Putamen (tissue), 1 donor: ENCODE measurements around the gene ARHGEF10L.

Experiments used
- DNase-seq: peaks from one replicate; pipeline ENCODE4 v3.0.0-alpha.2; 2016; ENCODE audit warnings: low spot score

The ARHGEF10L gene

DNA sequence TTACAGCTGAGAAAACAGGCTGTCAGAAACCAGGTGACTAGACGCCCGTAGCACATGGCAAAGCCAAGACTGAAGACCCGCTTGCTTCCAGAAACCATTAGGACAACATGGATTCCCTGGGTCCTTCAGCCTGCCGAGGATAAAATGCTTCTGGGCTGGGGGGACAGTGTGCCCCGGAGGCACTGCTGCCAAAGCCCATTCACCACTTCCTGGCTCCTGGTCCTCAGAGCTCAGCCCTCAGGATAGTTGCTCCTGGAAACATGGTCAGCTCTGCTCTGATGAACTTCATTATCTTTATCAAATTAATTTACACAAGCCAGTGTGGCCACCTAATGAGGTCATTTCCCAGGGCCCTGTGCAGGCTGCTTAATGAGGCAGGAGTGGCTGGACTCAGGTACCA, 174.5 kb downstream of the ARHGEF10L start:
- DNase-seq = no peak

DNA sequence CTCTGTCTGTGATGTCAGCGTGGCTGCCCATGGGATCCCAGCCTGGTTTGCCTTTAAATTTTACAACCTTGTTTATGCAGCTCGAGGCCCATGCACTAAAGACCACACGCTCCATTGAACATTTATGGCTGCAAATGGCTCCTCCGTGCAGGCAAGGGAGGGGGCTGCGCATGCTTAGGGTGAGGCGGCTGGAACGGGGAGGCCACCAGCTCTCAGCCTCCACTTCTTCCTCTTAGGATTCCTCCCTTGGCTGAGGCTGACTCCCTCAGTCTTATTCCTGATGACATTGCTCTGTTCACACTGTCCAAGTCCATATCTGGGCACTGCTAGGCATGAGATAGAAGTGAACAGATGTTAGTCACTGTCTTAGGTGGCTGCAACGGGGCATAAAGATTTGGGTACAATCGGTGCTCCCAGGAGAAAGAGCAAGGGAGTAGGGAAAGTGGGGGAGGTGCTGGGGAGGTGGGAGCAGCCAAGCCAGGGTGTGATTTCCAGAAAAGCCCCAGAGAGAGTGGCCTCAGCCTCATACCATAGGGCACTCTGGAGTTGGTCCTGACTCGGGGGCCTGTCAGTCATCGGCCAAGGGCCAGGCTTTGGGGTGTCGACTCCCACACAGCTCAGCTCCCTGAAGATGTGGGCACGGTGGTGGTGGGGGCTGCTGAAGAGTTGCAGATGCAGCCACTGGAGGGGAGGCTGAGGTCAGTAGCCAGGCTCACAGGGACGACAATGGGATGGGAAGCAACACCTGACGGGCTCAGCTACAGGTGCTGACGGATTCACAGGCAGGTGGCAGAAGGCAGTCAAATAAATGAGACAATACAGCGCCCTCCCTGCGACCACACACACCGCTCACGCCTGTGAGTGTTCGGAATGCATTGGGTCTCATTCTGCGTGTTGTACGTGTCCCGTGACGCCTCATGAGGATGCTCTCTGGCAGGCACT, 178.4 kb downstream of the ARHGEF10L start:
- DNase-seq = no peak

DNA sequence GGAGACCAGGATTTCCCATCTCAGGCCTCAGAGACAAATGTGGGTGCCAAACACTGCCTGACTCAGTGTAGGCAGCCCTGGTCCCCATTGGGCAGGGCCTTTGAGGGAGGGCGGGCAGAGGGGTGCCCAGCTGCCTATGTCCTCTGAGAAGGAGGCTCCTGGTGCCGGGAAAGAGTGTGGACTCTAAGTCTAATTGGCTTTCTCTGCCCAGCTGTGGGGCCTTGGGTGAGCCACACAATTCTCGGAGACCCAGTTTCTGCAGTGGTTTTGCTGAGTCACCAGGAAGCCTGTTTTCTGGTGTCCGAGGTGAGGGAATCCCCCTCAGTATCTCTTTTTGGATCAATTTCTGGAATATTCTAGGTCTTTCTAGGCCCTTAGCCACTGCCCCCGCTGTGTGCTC, 180.4 kb downstream of the ARHGEF10L start:
- no peak for DNase-seq

DNA sequence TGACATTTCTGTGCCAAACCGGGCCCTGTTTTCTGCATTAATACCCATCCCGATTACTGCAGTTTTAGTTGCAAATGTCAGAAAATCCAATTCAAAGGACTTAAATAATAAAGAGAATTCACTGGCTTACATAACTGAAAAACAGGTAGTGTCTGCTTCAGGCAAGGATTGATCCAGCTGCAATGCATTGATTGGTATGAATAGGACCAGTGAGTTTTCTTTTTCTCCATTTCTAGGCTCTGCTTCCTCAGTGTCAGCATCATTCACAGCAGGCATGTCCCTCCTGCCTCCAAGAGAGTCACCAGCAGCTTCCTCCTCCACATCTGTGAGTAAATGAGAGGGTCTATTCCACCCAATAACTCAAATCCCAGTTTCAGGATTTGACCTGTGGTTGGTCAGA, 181.9 kb downstream of the ARHGEF10L start:
- DNase-seq = no peak

DNA sequence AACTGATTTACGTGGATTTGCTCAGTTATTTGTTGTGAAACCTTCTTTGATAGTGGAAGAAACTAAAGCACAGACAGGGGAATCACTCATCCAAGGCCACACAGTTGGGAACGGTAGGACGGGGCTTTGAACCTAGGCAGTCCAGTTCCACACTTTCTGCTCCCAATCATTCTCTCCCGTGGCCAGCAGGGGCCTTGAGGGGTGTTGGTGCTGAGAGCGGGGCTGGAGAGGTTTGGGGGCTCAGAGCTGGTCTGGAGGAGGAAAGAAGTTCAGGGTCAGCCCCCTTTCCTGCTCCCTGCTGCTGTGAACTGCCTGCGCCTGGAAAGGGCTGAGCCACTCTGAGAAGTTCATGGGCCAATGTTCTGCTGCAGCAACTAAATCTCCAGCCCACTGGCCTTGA, 184.2 kb downstream of the ARHGEF10L start:
- no peak for DNase-seq

DNA sequence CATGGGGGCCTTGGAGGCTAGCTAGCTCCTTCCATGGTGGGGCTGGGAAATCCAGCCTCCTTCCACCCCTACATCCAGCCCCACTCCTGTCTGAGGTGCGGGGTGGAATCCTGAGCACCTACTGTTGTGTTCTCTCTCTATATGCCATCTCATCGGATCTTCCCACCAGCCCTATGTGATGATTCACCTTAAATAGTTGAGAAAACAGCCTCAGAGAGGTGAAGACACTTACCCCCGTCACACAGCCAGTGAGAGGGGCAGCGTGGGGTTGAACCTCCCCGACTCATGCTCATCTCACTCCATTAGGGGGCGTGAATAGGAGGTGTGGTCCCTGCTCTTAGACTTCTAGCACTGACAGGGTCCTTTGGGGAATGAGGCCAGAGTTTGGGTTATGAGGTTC, 184.7 kb downstream of the ARHGEF10L start:
- DNase-seq = no peak

GRCh38 chr1:17725084-17725719, 185.7 kb downstream of the ARHGEF10L start:
- DNase-seq = no peak

DNA sequence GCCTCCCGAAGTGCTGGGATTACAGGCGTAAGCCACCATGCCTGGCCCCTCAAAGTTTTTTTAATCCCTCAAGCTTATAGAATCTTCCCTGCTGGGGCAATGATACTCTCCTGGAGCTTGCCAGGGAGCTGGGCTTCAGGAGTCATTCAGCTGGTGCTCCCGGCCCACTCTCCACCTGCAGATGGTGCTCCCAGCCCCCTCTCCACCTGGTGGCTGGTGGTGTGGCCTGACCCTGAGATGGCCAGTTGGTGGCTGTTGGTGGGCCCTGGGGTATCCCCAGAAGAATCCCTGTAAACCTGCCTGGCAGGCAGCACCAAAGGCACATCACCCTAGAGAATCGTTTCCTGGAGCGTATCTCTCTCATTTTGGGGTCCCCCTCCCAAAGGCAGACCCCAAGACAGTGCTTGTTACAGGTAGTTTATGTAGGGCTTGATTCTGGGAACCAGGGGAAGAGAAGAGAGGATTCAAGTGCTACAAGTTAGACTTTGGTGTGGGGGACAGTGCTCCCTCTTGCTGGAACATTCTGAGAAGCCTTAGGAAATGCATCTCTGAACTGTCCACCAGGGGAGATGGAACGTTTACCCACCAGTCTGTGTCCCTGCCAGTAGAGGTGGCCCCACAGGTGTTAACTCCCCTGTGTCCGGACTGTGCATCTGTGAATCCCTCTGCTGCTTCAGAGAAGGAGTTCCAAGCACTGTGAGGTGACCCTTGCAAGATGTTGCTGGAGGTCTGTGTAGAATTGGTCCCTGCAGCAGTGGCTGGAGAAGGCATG, 186.5 kb downstream of the ARHGEF10L start:
- DNase-seq = no peak

DNA sequence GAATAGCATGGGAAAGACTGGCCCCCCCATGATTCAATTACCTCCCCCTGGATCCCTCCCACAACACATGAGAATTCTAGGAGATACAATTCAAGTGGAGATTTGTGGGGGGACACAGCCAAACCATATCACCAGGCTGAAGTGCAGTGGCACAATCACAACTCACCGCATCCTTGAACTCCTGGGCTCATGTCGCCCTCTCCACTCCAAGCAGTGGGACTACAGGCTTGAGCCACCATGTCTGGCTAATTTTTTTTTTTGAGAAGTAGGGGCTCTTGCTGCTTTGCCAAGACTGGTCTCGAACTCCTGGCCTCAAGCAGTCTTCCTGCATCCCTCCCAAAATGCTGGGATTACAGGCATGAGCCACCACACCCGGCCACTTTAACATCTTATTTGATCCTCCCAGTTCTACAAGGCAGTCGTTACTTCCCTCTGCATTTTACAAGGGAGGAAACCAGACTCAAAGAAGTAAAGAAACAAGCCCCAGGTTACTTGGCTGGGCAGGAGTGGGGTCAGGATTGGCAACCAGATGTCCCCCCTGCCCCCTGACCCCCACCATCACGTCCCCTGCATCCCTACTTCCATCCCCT, 188.7 kb downstream of the ARHGEF10L start:
- no peak for DNase-seq

GRCh38 chr1:17729248-17729647, 189.8 kb downstream of the ARHGEF10L start:
- DNase-seq = no peak

DNA sequence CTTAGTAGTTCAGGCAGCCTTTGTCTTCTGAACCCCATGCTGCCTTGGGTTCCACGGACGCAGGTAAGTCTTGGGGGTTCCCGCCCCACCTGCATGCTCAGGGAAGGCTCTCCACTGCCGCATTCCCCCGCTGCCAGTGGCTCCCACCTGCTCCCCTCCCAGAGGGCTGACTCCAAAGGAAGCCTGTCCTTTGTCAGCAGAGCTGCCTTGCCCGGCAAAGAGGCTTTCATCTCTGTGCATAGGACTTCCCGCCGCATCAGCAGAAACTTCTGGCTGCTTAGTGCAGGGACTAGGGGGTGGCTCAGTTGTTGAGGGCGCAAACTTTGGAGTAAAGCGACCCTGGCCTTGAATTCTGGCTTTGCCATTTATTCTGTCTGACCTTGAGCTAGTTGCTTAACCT, 190.4 kb downstream of the ARHGEF10L start:
- DNase-seq = no peak

DNA sequence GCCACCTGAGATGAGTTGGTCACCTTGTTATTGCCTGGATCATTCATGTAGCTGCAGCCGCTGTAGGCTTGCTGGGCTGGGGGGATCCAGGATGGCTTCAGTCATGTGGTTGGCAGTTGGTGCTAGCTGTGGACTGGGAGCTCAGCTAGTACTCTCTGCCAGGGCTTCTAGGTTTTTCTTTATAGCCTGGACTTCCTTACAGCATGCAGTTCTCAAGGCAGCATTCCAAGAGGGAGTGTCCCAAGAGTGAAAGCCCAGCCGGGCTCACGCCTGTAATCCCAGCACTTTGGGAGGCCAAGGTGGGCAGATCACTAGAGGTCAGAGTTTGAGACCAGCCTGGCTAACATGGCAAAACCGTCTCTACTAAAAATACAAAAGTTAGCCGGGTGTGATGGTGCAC, 192.0 kb downstream of the ARHGEF10L start:
- DNase-seq = no peak

GRCh38 chr1:17732475-17732874, 193.0 kb downstream of the ARHGEF10L start:
- no peak for DNase-seq

- DNase-seq = no peak
Observed at GRCh38 chr1:17733661-17734060, 194.2 kb downstream of the ARHGEF10L start.

- DNase-seq = no peak
Observed at GRCh38 chr1:17734609-17735008, 195.1 kb downstream of the ARHGEF10L start.

DNA sequence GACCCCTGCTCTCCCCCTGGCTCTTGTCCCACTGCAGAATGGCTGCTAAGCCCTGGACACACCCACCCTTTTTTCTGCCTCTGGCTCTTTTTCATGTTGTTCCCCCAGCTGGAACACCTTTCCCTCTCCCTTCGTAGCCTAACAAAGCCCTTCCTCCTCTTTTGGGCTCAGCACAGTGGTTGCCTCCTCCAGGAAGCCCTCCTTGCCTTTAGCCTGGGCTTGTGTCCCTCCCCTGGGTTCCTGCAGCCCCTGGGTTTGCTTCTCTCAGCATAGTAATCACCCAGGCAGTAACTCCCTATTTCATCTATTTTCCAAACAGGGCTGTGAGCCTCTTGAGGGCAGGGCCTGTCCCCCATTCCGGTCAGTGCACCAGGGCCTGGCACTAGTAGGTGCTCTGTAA, 195.8 kb downstream of the ARHGEF10L start:
- no peak for DNase-seq

DNA sequence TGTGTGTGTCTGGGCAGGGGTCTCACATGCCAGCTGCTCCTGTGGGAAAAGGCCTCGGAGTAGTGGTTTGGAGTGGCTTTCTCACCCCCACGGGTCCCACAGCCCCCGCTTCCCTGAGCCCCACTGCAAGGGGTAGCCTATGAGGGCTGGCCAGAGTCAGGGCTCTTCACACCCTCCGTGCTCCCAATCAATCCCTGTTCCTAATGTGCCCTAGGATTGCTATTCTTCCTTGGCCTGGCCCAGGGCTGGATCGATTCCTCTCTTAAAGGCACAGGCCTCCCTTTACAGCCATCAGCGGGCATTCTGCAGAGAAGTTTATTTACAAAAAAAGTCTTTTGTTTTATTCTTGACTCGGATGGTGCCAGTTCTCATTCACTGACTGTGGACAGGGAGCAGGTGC, 196.3 kb downstream of the ARHGEF10L start:
- DNase-seq = no peak

DNA sequence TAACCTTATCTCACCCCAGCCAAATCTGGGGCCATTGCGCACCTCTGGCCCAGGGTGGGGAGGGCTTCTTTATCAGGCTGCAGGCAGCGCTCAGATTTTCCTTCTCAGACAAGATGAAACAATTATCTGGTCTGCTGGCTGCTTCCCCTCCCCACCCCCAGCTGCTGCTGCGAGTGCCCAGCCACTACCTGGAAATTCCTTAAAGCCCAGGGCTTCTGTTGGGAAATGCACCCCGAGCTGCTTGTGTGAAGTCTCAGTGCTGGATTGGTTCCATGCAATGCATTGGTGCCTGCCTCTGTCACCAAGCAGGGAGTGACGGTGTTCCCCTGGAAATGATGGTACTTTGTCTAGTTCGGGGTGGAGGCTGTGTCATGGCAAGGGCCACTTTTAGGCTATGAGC, 197.1 kb downstream of the ARHGEF10L start:
- no peak for DNase-seq

DNA sequence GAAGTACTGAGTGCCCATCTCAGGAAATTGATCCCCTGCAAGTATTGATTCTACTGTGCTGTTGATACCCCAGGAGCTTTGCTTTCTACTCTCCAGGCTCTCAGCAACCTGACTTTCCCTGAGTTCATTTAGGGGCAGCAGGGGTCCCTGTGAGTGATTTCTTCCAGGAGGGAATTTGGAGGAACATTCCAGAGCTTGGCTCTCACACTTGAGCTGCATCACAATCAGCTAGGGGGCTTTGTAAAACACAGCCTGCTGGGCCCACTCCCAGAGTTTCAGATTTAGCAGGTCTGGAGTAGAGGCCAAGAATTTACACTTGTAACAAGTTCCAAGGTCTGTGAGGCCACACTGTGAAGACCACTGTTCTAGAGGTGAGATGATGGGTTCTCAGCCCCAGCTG, 199.6 kb downstream of the ARHGEF10L start:
- DNase-seq = no peak

GRCh38 chr1:17741052-17741451, 201.6 kb downstream of the ARHGEF10L start:
- DNase-seq = no peak

- DNase-seq = no peak
Observed at GRCh38 chr1:17742583-17742982, 203.1 kb downstream of the ARHGEF10L start.

DNA sequence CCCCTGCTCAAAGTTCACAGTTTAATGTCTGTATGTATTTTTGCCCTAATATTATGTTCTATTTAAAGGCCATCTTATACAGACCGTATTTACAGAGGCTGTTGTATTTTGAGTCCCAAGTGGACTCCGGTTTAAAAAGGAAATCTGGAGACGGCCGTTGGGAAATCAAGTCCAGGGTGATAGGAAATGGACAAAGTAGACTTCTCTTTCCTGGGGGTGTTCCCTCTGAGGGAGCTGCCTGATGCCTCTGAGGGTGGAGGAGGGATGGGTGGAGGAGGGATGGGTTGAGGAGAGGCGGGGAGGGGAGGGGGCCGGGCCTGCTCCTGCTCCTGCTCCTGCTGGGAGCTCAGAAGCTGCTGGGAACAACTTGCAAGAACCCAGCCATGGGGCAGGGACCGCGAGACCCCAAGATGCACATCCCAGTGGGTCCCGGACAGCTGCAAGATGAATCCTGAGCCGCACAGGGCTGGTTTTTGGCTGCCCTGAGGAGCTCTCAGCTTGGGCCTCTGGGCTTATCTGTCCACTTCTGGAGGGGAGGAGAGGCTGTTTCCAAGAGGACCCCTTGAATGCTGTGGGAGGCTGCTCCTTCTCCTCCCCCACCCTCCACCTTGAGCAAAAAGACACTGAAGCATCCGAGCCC, 203.6 kb downstream of the ARHGEF10L start:
- DNase-seq = no peak
